Loucy (cell line): ENCODE results near the gene SOD3.

ENCODE experiments used
- CTCF ChIP-seq: fragments of 200-600 bp; sonication (generic); conservative IDR thresholded peaks from 2 replicates; pipeline ENCODE4 v1.5.1; 2014; ENCODE audit warnings: mild to moderate bottlenecking, antibody characterized with exemption, low read length
- EZH2phosphoT487 ChIP-seq: fragments of 200-600 bp; IDR thresholded peaks from 2 replicates; pipeline ENCODE4 v1.6.1; 2018; ENCODE audit warnings: antibody characterized with exemption, mild to moderate bottlenecking, moderate library complexity, borderline replicate concordance

- TF ChIP-seq CTCF (no peak), EZH2phosphoT487 (no peak)
Measured at GRCh38 chr4:24775750-24776149, 19.6 kb upstream of the SOD3 start.
